GM12872 (cell line): ENCODE measurements around the gene SLC39A7.

Source experiments
- TF ChIP-seq, protein P1 (sequence below): IDR thresholded peaks from 3 replicates; pipeline ENCODE4 v1.5.1; 2011; ENCODE audit warnings: low read depth, mild to moderate bottlenecking, low read length, moderate library complexity; ENCODE audit not compliant: insufficient read depth

Gene SLC39A7

DNA sequence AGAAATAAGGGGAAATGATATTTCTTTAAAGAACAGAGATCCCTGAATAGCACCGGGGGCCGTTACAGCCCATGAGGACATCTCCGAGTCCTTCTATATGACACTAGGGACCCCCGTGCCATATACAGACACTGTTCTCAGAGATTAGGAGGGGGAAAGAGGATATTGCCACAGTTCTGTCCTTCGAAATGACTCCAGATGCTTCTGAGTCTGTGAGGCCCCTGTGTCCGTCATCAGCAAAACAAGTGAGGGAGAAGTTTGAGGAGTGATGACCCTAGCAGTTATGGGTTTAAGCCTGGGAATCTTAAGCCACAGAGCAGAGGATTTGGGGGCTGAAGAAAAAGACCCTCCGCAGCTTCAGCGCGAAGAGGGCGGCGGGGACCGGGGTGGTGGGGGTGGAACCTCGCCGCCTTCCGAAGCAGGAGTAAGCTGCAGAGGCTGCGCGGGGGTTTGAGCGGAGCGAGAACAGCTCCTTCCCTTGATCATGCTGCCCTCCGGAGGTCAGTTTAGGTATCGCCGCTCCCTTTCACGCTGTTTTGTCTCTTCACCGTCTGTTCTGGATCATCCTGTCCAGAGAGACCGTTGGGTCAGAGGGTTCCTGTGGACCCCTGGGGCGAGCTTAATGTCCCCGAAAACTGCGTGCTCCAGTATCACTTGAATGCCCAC, 47.4 kb downstream of the SLC39A7 start:
- TF ChIP-seq, protein P1, sequence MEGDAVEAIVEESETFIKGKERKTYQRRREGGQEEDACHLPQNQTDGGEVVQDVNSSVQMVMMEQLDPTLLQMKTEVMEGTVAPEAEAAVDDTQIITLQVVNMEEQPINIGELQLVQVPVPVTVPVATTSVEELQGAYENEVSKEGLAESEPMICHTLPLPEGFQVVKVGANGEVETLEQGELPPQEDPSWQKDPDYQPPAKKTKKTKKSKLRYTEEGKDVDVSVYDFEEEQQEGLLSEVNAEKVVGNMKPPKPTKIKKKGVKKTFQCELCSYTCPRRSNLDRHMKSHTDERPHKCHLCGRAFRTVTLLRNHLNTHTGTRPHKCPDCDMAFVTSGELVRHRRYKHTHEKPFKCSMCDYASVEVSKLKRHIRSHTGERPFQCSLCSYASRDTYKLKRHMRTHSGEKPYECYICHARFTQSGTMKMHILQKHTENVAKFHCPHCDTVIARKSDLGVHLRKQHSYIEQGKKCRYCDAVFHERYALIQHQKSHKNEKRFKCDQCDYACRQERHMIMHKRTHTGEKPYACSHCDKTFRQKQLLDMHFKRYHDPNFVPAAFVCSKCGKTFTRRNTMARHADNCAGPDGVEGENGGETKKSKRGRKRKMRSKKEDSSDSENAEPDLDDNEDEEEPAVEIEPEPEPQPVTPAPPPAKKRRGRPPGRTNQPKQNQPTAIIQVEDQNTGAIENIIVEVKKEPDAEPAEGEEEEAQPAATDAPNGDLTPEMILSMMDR, result peak; percentile 98

DNA sequence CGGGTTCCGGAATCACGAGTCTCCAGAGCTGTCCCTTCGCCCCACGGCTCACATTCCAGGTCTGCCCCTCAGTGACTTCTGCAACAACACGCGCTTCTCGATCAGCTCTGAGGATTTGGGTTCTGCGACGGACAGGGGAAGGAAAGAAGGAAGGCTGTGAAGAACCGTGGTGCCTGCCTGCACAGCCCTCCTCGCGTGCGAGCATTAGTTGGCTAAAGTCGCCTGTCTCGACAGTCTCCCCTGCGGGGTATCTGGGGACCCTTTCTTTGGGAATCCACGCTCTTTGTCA, 47.9 kb downstream of the SLC39A7 start:
- TF ChIP-seq, protein P1, result no peak

DNA sequence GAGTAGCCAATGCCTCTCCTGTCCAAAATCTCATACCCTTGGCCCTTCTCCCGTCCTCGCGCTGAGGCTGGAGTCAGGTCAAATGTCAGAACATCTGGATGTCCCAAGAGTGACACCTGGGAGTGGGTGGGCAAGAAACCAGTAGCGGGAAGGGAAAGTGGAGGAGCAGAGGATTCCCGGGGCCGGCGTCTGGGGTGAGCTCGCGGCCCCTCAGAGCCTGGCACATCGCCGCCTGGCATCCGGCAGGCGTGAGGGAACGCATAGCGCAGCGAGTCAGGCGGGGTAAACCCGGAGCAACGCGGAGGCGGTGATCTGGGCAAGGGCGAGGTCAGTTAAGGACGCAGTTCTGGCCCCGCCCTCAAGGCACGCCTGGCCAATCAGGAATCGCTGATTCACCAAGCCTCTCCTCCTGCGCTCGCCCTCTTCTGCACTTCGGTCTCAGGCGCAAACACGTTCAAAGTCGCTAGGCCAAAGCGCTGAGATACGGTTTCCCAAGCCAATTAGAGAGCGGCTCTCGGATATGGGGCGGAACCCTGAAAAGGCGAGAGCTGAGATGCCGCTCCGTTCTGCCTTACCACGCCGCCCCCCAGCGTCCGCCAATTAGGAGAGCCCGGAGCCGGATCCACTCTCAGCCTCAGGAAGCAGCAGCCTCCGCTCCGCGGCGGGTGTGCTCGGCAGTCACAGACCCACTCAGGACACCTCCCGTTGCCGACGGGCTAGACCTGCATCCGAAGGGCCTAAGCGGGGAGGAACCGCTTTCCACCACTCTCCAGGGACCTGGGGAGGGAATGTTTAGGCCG, 48.5 kb downstream of the SLC39A7 start:
- TF ChIP-seq, protein P1, result no peak

DNA sequence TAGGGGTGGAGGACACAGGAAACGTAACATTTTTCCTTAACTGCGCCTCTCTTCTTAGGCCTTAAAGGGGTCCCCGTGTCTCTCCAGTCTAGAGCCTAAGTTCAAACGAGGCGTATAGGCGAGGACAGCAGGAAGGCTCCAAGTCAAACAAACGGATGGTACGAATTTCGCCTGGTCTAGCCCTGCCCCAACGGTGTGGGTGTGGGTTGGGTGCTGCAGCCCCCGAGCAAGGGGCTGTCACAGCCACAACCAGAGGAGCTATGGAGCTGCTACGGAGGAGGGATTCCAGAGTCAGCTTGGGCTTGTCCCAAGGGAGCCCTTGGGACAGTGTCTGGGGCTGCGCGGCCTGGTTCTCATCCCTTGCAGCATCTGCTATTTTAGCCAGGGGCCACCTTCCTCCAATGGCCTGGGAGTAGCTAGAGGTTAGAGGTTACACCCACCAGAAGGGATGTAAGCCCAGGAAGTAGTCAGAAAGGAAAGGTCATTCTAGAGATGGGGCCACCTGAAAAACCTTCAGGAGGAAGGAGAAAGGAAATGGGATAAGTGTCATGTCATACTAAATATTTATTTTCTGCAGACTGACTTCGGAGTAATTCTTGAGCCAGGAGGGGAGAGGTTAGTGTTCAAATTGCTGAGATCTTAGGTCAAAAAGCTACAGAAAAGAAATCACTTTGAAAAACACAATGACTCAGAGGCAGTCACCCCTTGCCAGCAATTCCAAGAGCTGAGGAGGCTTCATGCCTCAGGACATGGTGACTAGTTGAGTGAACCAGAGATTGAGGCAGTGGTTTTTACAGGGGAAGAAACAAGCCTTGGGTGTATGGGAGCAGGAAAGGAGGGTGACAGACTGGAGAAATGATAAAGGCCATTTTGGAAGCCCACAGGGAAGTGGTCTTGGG, 49.3 kb downstream of the SLC39A7 start:
- TF ChIP-seq, protein P1, result no peak

DNA sequence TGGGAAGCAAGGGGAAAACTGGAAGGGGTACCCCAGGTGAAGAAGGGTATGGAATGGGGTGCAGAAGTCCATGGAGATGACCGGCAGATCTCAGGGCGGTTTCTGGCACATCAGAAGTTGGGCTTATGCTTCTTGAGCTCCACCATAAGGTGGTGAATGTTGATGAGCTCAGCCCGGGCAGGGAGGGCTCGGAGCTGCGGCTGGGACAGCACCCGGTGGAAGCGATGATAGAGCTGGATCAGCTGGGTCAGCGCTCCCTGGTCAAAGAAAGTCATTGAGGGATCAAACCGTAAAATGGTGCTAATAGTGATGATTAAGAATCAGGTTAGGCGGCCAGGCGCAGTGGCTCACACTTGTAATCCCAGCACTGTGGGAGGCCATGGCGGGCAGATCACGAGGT, 50.1 kb downstream of the SLC39A7 start:
- TF ChIP-seq, protein P1, result no peak

DNA sequence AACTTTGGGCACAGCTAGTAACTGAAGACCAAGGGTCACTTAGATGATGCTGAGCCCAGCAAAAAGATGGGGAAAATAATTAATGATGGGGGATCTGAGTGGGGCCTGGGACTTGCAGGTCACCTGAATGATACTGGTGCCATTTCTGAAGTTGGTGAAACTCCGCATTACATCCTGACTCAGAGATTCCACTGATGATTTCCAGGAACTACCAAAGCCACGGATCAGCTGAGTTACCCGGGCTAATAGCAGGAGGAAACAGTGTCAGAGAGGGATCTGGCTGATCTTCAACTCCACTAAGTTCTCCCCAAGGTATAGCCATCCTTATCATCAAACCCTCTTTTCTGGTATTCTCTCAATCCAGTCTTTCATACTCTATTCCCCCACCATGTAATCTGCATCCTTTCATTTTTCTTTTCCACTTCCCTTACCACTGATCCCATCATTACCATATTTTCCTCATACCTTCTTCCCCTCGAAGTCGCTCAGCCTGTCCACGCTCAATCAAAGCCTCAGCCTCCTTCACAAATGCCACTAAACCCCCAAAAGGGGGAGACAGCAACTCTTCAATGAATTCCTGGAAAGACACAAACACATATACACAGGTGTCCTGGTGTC, 50.8 kb downstream of the SLC39A7 start:
- TF ChIP-seq, protein P1, result no peak

DNA sequence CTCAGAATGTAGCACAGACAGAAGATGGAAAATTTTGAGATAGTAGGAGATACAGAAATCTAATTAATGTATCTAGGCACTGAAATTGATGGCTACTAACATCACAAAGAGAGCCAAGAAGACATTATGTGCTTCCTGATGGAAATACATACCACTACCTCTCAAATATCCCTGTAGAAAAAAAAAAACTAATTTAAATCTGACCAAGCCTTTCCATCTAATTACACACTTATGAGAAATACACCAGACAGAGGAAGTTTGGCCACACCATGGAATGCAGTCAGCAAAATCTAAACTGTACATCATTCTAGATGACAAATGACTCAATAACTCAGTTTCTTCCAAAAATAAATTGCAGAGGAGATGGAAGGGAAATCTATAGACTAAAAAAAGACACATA, 52.1 kb downstream of the SLC39A7 start:
- TF ChIP-seq, protein P1, result no peak
